HEK293 (cell line): Measurements from ENCODE around the gene UST.

Experiments
- CTCF ChIP-seq: fragments of 450-650 bp; formaldehyde crosslinking; IDR thresholded peaks from 2 replicates; pipeline ENCODE4 v1.5.1; 2016; ENCODE audit warnings: missing biosample characterization, missing genetic modification characterization
- OSR2 ChIP-seq: fragments of 450-650 bp; formaldehyde crosslinking; IDR thresholded peaks from 2 replicates; pipeline ENCODE4 v1.5.1; 2016; ENCODE audit warnings: missing biosample characterization, missing genetic modification characterization
- SP2 ChIP-seq: fragments of 450-650 bp; formaldehyde crosslinking; IDR thresholded peaks from 2 replicates; pipeline ENCODE4 v1.5.1; 2016; ENCODE audit warnings: missing biosample characterization, missing genetic modification characterization
- ZNF335 ChIP-seq: fragments of 450-650 bp; formaldehyde crosslinking; conservative IDR thresholded peaks from 2 replicates; pipeline ENCODE4 v1.5.1; 2016; ENCODE audit warnings: missing biosample characterization, missing genetic modification characterization
- ZNF394 ChIP-seq: fragments of 450-650 bp; formaldehyde crosslinking; IDR thresholded peaks from 2 replicates; pipeline ENCODE4 v1.5.1; 2016; ENCODE audit warnings: missing biosample characterization, missing genetic modification characterization, mild to moderate bottlenecking, moderate library complexity, borderline replicate concordance
- ZNF76 ChIP-seq: fragments of 450-650 bp; formaldehyde crosslinking; IDR thresholded peaks from 2 replicates; pipeline ENCODE4; 2016; ENCODE audit warnings: low read depth, missing biosample characterization, missing genetic modification characterization, borderline replicate concordance
- TF ChIP-seq, protein P1 (sequence below): fragments of 450-650 bp; IDR thresholded peaks from 2 replicates; pipeline ENCODE4 v1.5.1; 2018; ENCODE audit warnings: missing biosample characterization, mild to moderate bottlenecking, missing genetic modification characterization
- TF ChIP-seq, protein P2 (sequence below): fragments of 450-650 bp; formaldehyde crosslinking; IDR thresholded peaks from 2 replicates; pipeline ENCODE4 v1.5.1; 2016; ENCODE audit warnings: missing biosample characterization, missing genetic modification characterization

GRCh38 chr6:148760568-148761526 lies 14.0 kb downstream of the UST start:
- TF ChIP-seq, protein P1, sequence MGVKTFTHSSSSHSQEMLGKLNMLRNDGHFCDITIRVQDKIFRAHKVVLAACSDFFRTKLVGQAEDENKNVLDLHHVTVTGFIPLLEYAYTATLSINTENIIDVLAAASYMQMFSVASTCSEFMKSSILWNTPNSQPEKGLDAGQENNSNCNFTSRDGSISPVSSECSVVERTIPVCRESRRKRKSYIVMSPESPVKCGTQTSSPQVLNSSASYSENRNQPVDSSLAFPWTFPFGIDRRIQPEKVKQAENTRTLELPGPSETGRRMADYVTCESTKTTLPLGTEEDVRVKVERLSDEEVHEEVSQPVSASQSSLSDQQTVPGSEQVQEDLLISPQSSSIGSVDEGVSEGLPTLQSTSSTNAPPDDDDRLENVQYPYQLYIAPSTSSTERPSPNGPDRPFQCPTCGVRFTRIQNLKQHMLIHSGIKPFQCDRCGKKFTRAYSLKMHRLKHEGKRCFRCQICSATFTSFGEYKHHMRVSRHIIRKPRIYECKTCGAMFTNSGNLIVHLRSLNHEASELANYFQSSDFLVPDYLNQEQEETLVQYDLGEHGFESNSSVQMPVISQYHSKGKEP (tag by site-specific recombination) = no peak
- peak; percentile 74 for TF ChIP-seq ZNF335
- TF ChIP-seq ZNF76 = peak; percentile 13; the same call in 1 of the 2 replicates
- TF ChIP-seq OSR2 (tag by site-specific recombination) = peak; percentile 73
- no peak for TF ChIP-seq SP2 (tag by site-specific recombination)
- TF ChIP-seq, protein P2, sequence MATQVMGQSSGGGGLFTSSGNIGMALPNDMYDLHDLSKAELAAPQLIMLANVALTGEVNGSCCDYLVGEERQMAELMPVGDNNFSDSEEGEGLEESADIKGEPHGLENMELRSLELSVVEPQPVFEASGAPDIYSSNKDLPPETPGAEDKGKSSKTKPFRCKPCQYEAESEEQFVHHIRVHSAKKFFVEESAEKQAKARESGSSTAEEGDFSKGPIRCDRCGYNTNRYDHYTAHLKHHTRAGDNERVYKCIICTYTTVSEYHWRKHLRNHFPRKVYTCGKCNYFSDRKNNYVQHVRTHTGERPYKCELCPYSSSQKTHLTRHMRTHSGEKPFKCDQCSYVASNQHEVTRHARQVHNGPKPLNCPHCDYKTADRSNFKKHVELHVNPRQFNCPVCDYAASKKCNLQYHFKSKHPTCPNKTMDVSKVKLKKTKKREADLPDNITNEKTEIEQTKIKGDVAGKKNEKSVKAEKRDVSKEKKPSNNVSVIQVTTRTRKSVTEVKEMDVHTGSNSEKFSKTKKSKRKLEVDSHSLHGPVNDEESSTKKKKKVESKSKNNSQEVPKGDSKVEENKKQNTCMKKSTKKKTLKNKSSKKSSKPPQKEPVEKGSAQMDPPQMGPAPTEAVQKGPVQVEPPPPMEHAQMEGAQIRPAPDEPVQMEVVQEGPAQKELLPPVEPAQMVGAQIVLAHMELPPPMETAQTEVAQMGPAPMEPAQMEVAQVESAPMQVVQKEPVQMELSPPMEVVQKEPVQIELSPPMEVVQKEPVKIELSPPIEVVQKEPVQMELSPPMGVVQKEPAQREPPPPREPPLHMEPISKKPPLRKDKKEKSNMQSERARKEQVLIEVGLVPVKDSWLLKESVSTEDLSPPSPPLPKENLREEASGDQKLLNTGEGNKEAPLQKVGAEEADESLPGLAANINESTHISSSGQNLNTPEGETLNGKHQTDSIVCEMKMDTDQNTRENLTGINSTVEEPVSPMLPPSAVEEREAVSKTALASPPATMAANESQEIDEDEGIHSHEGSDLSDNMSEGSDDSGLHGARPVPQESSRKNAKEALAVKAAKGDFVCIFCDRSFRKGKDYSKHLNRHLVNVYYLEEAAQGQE (tag by site-specific recombination) = no peak
- TF ChIP-seq ZNF394 = peak; percentile 34; the same call in 1 of the 2 replicates
- no peak for TF ChIP-seq CTCF (tag by site-specific recombination)
